ENCODE data around the gene WNT3A.
"Not testable (repeated sequence)": the region's sequence is repeated elsewhere in the genome, so short reads cannot be mapped to it uniquely, and the experiment has no call there.

The WNT3A gene, protein sequence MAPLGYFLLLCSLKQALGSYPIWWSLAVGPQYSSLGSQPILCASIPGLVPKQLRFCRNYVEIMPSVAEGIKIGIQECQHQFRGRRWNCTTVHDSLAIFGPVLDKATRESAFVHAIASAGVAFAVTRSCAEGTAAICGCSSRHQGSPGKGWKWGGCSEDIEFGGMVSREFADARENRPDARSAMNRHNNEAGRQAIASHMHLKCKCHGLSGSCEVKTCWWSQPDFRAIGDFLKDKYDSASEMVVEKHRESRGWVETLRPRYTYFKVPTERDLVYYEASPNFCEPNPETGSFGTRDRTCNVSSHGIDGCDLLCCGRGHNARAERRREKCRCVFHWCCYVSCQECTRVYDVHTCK

DNA sequence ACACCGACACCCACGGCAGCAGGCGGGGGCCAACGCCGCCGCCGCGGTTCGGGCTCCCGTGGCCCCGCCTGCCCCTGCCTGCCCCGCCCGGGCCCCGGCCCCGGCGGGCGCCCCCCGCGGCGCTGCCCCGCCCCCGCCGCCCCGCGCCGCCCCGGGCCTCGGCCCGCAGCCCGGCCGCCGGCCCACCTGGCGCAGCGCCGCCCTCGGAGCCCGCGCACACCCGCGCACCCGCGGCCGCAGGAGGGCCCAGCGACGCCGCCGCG, at the start of gene WNT3A:
Gene WNT3A, plus strand, starts transcription at position 213 of the 263 bp plus-strand sequence. CDS start 131 bp downstream, outside the sequence.
- Histone ChIP-seq H3K36me3 (no peaks in the 10 kb centered on the region), H3K4me3 (ENCODE audit: low read depth, low read length) (peak within 1 kb of the TSS; percentile 14), H3K27ac (no peak within 1 kb of the TSS), H3K27me3 (ENCODE audit: insufficient read depth, low read depth, severe bottlenecking) (peaks cover 41% of the 10 kb centered on the region), H3K9me3 (ENCODE audit: severe bottlenecking) (no peaks in the 10 kb centered on the region)
- no peak for DNase-seq
- TF ChIP-seq, protein P1, sequence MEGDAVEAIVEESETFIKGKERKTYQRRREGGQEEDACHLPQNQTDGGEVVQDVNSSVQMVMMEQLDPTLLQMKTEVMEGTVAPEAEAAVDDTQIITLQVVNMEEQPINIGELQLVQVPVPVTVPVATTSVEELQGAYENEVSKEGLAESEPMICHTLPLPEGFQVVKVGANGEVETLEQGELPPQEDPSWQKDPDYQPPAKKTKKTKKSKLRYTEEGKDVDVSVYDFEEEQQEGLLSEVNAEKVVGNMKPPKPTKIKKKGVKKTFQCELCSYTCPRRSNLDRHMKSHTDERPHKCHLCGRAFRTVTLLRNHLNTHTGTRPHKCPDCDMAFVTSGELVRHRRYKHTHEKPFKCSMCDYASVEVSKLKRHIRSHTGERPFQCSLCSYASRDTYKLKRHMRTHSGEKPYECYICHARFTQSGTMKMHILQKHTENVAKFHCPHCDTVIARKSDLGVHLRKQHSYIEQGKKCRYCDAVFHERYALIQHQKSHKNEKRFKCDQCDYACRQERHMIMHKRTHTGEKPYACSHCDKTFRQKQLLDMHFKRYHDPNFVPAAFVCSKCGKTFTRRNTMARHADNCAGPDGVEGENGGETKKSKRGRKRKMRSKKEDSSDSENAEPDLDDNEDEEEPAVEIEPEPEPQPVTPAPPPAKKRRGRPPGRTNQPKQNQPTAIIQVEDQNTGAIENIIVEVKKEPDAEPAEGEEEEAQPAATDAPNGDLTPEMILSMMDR (IDR thresholded peaks at IDR 0.05; ENCODE audit: low read depth, low read length), result no peak

DNA sequence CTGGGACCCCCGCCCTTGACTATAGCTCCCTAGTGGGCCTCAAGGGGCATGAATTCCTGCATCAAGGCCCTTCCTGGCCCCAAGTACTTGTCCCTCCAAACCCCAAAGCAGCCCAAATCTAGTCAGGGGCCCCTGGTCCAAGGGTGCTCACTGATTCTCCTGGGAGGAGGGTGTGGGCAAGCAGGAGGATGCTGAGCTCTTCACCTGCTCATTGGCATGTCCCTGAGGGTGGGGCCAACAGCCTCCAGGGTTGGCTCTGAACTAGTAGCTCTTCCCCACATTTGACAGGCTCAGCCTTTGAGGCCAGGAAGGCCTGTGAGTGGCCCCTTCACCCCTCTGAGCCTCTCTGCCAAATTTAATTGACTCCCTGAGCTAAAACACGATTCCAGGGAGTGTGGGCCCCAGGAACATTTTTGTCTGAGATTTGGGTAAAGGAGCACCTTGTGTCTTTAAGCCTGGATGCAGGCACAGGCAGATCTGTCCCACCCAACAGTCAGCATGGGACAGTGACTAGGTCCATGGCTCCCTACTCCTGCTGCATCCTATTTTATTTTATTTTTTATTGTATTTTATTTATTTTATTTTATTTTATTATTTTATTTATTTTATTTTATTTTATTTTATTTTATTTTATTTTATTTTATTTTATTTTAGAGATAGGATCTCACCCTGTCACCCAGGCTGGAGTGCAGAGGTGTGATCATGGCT, 48.0 kb upstream of the WNT3A start:
- no peaks in the 10 kb centered on the region for H3K36me3 ChIP-seq
- TF ChIP-seq, protein P1 (IDR thresholded peaks at IDR 0.05; ENCODE audit: low read depth, low read length), result no peak

DNA sequence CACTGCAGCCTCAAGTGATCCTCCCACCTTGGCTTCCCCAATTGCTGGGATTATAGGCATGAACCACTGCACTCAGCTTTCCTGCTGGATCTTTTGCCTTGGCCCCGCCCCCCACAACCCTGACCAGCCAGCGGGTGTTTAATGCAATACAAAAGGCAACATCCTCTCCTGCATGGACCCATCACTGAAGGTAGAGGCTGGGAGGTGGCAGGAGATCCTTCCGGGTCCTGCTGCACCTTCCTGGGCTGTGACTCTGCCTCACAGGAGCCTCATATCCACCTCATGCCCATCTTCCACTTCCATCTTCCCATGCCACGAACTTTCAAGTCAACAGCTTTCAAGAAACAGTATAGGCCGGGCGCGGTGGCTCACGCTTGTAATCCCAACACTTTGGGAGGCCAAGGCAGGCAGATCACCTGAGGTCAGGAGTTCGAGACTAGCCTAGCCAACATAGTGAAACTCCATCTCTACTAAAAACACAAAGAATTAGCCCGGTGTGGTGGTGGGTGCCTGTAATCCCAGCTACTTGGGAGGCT, 47.4 kb upstream of the WNT3A start:
- H3K27ac ChIP-seq, result no peak overlapping the region
- TF ChIP-seq, protein P1 (IDR thresholded peaks at IDR 0.05; ENCODE audit: low read depth, low read length), result no peak
- H3K27me3 ChIP-seq (ENCODE audit: insufficient read depth, low read depth, severe bottlenecking), result no peaks in the 10 kb centered on the region
- H3K36me3 ChIP-seq, result no peaks in the 10 kb centered on the region
- H3K4me3 ChIP-seq (ENCODE audit: low read depth, low read length), result no peak overlapping the region
- no peaks in the 10 kb centered on the region for H3K9me3 ChIP-seq (ENCODE audit: severe bottlenecking)
- no peak for DNase-seq

More for the DNA sequence above, 48.0 kb upstream of the WNT3A start:
- DNase-seq, result no peak
- no peaks in the 10 kb centered on the region for H3K9me3 ChIP-seq (ENCODE audit: severe bottlenecking)
- H3K4me3 ChIP-seq (ENCODE audit: low read depth, low read length), result no peak overlapping the region
- no peaks in the 10 kb centered on the region for H3K27me3 ChIP-seq (ENCODE audit: insufficient read depth, low read depth, severe bottlenecking)
- H3K27ac ChIP-seq, result no peak overlapping the region

DNA sequence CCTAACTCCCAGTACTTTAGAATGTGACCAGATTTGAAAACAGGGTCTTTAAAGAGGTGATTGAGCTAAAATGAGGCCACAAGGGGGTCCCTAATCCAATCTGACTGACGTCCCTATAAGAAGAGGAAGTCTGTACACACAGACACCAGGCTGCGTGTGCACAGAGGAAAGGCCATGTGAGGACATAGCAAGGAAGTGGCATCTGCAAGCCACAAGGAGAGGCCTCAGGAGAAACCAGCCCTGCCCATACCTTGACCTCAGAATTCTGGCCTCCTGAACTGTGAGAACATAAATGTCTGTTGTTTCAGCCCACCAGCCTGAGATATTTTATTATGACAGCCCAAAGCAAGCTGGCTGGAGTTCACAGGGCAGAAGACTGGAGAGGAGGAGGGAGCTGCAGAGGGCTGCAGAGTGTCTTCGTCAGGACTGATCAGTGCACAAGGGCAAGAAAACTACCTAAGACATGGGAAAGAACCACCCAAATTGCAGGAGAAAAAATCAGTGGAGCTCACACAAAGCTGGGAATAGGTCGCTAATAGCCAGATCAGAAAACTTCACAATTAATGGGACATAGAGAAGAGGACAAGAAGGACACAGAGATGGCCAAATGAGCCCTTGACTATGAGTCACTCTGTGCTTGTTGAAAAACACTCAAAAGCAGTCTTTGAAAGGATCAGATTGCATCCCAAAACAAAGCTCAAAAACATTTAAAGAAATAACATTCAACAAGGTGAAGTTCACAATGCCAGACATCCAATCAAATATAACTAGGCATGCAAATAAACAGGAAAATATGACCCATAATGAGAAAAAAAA, 44.9 kb upstream of the WNT3A start:
- Histone ChIP-seq H3K27me3 (ENCODE audit: insufficient read depth, low read depth, severe bottlenecking) (no peaks in the 10 kb centered on the region), H3K36me3 (no peaks in the 10 kb centered on the region), H3K9me3 (ENCODE audit: severe bottlenecking) (no peaks in the 10 kb centered on the region), H3K4me3 (ENCODE audit: low read depth, low read length) (no peak overlapping the region), H3K27ac (no peak overlapping the region)
- DNase-seq, result no peak
- TF ChIP-seq, protein P1 (IDR thresholded peaks at IDR 0.05; ENCODE audit: low read depth, low read length), result no peak

DNA sequence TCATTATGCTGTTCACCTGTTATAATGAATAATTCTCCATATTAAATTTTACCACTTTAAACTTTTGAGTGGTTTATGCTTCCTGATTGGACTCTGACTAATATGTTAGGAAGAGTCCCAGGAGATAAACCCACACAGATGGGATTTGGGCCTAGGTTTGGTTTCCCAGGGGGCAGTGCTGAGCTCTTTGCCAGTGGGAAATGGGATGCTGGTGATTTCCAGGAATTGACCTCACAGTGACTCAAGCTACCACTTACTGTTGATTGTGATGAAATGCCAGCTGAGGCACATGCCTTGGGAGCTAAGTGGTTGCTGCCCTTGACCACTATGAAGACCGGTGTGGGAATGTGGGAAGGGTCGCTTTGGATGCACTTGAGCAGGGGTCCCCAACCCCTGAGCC, 40.1 kb upstream of the WNT3A start:
- H3K9me3 ChIP-seq (ENCODE audit: severe bottlenecking); H3K27me3 ChIP-seq (ENCODE audit: insufficient read depth, low read depth, severe bottlenecking); H3K27ac ChIP-seq; H3K4me3 ChIP-seq (ENCODE audit: low read depth, low read length); DNase-seq; H3K36me3 ChIP-seq: not testable (repeated sequence)

DNA sequence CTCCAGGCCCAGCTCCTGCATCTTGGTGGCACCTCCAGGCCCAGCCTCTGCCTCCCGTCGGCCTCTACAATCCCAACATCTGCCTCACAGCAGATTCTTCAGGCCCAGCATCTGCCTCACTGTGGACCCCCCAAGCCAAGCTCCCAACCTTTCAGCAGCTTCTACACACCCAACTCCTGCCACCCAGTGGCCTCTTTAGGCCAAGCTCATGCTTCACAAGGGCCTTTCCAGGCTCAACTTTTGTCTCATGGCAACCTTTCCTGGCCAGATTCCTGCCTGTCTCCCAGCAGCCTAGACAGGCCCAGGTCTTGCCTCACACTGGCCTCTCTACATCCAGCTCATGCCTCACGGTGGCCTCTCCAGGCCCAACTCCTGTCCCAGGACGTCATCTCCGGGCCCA, 39.0 kb upstream of the WNT3A start:
- H3K9me3 ChIP-seq (ENCODE audit: severe bottlenecking); DNase-seq; H3K27me3 ChIP-seq (ENCODE audit: insufficient read depth, low read depth, severe bottlenecking); H3K36me3 ChIP-seq; H3K27ac ChIP-seq; H3K4me3 ChIP-seq (ENCODE audit: low read depth, low read length): not testable (repeated sequence)

DNA sequence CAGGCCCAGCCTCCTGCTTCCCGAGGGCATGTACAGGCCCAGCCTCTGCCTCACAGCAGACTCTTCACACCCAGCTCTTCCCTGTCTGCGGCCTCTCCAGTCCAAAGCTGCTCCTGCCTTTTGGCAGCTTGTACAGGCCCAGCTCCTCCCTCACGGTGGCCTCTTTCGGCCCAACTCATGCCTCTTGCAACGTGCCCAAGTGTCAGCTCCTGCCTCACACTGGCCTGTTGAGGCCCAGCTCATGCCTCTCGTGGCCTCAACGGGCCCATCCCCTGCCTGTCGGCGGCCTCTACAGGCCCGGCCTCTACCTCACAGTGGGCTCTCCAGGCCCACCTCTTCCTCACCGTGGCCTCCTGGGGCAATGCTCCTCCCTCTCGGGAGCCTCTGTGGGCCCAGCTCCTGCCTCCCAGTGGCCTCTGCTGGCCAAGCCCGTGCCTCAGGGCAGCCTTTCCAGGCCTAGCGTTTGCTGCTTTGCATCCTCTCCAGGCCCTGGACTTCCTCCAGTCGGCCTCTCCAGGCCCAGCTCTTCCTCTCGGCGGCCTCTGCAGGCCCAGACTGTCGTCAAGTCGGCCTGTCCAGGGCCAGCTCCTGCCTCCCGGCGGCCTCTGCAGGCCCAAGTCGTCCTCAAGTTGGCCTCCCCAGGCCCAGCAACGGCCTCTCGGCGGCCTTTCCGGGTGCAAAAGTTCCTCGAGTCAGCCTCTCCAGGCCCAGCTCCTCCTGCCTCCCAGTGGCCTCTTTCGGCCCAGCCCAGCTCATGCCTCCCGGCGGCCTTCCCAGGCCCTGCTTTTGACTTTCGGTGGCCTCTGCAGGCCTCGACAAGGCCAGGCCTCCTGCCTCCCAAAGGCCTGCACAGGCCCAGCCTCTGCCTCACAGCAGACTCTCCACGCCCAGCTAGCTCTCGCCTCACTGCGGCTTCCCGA, 36.5 kb upstream of the WNT3A start:
- DNase-seq; H3K9me3 ChIP-seq (ENCODE audit: severe bottlenecking); H3K4me3 ChIP-seq (ENCODE audit: low read depth, low read length); H3K36me3 ChIP-seq; H3K27me3 ChIP-seq (ENCODE audit: insufficient read depth, low read depth, severe bottlenecking); H3K27ac ChIP-seq: not testable (repeated sequence)

DNA sequence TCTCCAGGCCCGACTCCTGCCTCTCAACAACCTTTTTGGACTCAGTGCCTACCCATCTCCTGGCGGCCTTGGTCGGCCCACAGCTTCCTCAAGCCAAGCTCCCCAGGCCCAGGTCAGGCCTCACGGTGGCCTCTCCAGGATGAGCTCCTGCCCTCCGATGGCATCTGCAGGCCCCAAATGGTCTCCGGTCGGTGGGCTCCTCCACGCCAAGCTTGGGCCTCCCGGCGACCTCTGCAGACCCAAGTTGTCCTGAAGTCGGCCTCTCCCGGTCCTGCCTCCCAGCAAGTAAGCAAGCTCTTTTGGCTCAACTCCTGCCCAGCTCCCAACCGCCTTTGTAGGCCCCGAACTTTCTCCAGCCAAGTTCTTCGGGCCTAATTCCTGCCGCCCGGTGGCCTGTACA, 35.6 kb upstream of the WNT3A start:
- not testable (repeated sequence) for H3K9me3 ChIP-seq (ENCODE audit: severe bottlenecking); DNase-seq; H3K27me3 ChIP-seq (ENCODE audit: insufficient read depth, low read depth, severe bottlenecking); H3K36me3 ChIP-seq; H3K4me3 ChIP-seq (ENCODE audit: low read depth, low read length); H3K27ac ChIP-seq
